NCI-H2107 treated with DMSO at 0.1 percent for 48 hours (cell line): ENCODE results near the gene SLC2A14.

Experiments used
- DNase-seq: peaks from one replicate; lab custom pipeline; 2025; ENCODE audit not compliant: unreplicated experiment; lab: John Stamatoyannopoulos, UW

Gene SLC2A14

GRCh38 chr12:7769999-7770398 lies 102.7 kb downstream of the SLC2A14 start:
- no peak for DNase-seq
